Measurements from ENCODE around the gene OSBPL6.

OSBPL6 gene

GRCh38 chr2:178403671-178404306 lies 209.5 kb downstream of the OSBPL6 start:
- Histone ChIP-seq H3F3A (ENCODE audit: low read depth) (no peaks in the 10 kb centered on the region), H3K9ac (ENCODE audit: low read depth, low read length, poor library complexity, severe bottlenecking) (peak overlapping the region; percentile 0), H3K9me2 (replicated peaks; ENCODE audit: low read depth, low read length) (no peaks in the 10 kb centered on the region), H3K27me3 (ENCODE audit: insufficient read depth, low read length, poor library complexity, severe bottlenecking) (no peaks in the 10 kb centered on the region), H3K9me3 (ENCODE audit: insufficient read depth, low read depth, low read length) (no peaks in the 10 kb centered on the region), H2AFZ (ENCODE audit: low read length) (peak overlapping the region; percentile 24; the same call in 1 of the 2 replicates), H4K20me1 (ENCODE audit: insufficient read depth, low read length, poor library complexity, severe bottlenecking) (no peaks in the 10 kb centered on the region), H3K4me3 (ENCODE audit: low read length, poor library complexity, severe bottlenecking) (peak overlapping the region; percentile 16), H3K4me2 (ENCODE audit: low read depth, low read length, poor library complexity, severe bottlenecking) (peak overlapping the region; percentile 29), H3K4me1 (ENCODE audit: insufficient read depth, low read length, poor library complexity, severe bottlenecking) (peaks cover 17% of the 10 kb centered on the region), H3K79me2 (ENCODE audit: insufficient read depth, low read length) (no peaks in the 10 kb centered on the region), H3K36me3 (ENCODE audit: insufficient read depth, low read length) (no peaks in the 10 kb centered on the region)
- TF ChIP-seq CTCF (conservative IDR thresholded peaks at IDR 0.05; ENCODE audit: low read length) (no peak), EZH2phosphoT487 (IDR thresholded peaks at IDR 0.05; ENCODE audit: borderline replicate concordance) (no peak)

DNA sequence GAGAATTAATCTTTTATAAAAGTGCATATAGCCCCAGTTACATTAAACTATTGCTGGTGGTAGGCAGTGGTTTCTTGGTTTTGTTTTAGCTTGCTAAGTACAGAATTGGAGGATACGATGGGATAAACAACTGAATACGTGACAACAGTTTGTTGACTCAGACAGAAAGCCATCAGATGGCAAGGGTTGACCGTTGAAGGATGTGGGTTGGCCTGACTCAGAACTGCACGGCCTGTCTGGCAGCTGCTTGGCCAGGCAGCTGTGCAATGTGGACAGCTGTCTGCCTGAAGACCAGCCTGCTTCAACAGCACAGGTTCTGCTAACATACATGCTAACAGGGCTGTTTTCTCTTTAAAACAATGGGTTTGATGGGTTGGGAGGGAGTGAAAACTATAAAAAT lies 210.1 kb downstream of the OSBPL6 start:
- Histone ChIP-seq H3K4me3 (ENCODE audit: low read length, poor library complexity, severe bottlenecking) (peak overlapping the region; percentile 43), H3K27me3 (ENCODE audit: insufficient read depth, low read length, poor library complexity, severe bottlenecking) (no peaks in the 10 kb centered on the region), H3K9ac (ENCODE audit: low read depth, low read length, poor library complexity, severe bottlenecking) (peak overlapping the region; percentile 0), H2AFZ (ENCODE audit: low read length) (peak overlapping the region; percentile 24; the same call in 1 of the 2 replicates), H4K20me1 (ENCODE audit: insufficient read depth, low read length, poor library complexity, severe bottlenecking) (no peaks in the 10 kb centered on the region), H3K9me2 (replicated peaks; ENCODE audit: low read depth, low read length) (no peaks in the 10 kb centered on the region), H3K36me3 (ENCODE audit: insufficient read depth, low read length) (no peaks in the 10 kb centered on the region), H3K9me3 (ENCODE audit: insufficient read depth, low read depth, low read length) (no peaks in the 10 kb centered on the region), H3K79me2 (ENCODE audit: insufficient read depth, low read length) (no peaks in the 10 kb centered on the region), H3F3A (ENCODE audit: low read depth) (no peaks in the 10 kb centered on the region), H3K4me2 (ENCODE audit: low read depth, low read length, poor library complexity, severe bottlenecking) (peak overlapping the region; percentile 29), H3K4me1 (ENCODE audit: insufficient read depth, low read length, poor library complexity, severe bottlenecking) (peaks cover 17% of the 10 kb centered on the region)
- no peak for TF ChIP-seq CTCF (conservative IDR thresholded peaks at IDR 0.05; ENCODE audit: low read length)
- TF ChIP-seq EZH2phosphoT487 (IDR thresholded peaks at IDR 0.05; ENCODE audit: borderline replicate concordance): no peak

DNA sequence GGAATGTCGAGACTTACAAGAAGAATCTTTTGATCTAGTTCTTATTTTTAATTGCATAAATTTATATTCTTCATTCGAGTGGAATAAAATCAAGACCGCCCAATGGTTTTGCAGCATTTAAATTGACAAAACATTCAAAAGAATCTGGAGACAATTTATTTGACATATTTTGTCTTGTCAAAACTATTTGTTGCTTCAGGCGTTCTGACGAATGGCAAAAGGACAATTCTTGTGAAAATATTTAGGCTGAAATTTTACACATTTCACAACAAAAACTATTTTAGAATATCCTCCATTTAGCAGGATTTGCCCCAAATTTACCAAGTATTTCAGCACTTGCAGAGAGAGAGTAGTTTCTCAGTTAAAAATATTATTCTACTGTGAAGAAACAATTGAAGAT lies 214.9 kb downstream of the OSBPL6 start:
- TF ChIP-seq CTCF (conservative IDR thresholded peaks at IDR 0.05; ENCODE audit: low read length): no peak
- TF ChIP-seq EZH2phosphoT487 (IDR thresholded peaks at IDR 0.05; ENCODE audit: borderline replicate concordance): no peak
- H3F3A ChIP-seq (ENCODE audit: low read depth): no peaks in the 10 kb centered on the region
- H2AFZ ChIP-seq (ENCODE audit: low read length): no peak overlapping the region

More for the DNA sequence above, 214.9 kb downstream of the OSBPL6 start:
- Histone ChIP-seq H3K27me3 (ENCODE audit: insufficient read depth, low read length, poor library complexity, severe bottlenecking) (no peaks in the 10 kb centered on the region), H3K4me1 (ENCODE audit: insufficient read depth, low read length, poor library complexity, severe bottlenecking) (peaks cover 13% of the 10 kb centered on the region), H3K4me2 (ENCODE audit: low read depth, low read length, poor library complexity, severe bottlenecking) (no peak overlapping the region), H4K20me1 (ENCODE audit: insufficient read depth, low read length, poor library complexity, severe bottlenecking) (no peaks in the 10 kb centered on the region), H3K4me3 (ENCODE audit: low read length, poor library complexity, severe bottlenecking) (no peak overlapping the region), H3K9me2 (replicated peaks; ENCODE audit: low read depth, low read length) (no peaks in the 10 kb centered on the region), H3K9me3 (ENCODE audit: insufficient read depth, low read depth, low read length) (no peaks in the 10 kb centered on the region), H3K36me3 (ENCODE audit: insufficient read depth, low read length) (no peaks in the 10 kb centered on the region), H3K79me2 (ENCODE audit: insufficient read depth, low read length) (peaks cover 4% of the 10 kb centered on the region; the same call in 1 of the 2 replicates), H3K9ac (ENCODE audit: low read depth, low read length, poor library complexity, severe bottlenecking) (no peak overlapping the region)
